GM19193 (cell line): ENCODE results near the gene HOXB7.

Source experiments
- POLR2A ChIP-seq: IDR thresholded peaks from 4 replicates; pipeline ENCODE4 v1.6.1; 2011; ENCODE audit not compliant: insufficient read depth, insufficient read length; ENCODE audit errors: extremely low read depth

The HOXB7 gene

GRCh38 chr17:48612456-48612853 is 1.6 kb upstream of the HOXB7 start:
- no peak for TF ChIP-seq POLR2A

- TF ChIP-seq POLR2A, result no peak
These were observed 1.1 kb upstream of the HOXB7 start for GRCh38 chr17:48611681-48612455.

- TF ChIP-seq POLR2A, result no peak
These were observed 396 bp upstream of the HOXB7 start for GRCh38 chr17:48611213-48611612.

GRCh38 chr17:48609759-48610281 is 997 bp downstream of the HOXB7 start:
- no peak for TF ChIP-seq POLR2A

- TF ChIP-seq POLR2A, result no peak
These were observed 1.8 kb downstream of the HOXB7 start for GRCh38 chr17:48609033-48609432.

DNA sequence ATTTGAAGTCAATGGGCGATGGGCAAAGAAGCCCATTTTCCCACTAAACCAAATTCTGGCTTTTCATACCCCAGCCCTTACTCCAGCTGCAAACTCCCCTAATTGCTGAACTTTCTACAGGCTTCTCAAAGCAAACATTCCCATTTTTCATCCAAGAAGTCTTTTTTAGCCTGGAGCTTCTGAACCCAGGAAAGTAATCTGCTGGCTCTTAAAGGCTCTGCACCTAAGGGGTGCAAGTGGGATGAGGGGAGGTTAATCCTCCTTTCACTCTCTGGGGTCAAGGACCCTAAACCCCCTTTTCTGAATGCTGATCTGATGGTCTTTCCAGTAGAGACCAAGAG is 2.4 kb downstream of the HOXB7 start:
- no peak for TF ChIP-seq POLR2A

DNA sequence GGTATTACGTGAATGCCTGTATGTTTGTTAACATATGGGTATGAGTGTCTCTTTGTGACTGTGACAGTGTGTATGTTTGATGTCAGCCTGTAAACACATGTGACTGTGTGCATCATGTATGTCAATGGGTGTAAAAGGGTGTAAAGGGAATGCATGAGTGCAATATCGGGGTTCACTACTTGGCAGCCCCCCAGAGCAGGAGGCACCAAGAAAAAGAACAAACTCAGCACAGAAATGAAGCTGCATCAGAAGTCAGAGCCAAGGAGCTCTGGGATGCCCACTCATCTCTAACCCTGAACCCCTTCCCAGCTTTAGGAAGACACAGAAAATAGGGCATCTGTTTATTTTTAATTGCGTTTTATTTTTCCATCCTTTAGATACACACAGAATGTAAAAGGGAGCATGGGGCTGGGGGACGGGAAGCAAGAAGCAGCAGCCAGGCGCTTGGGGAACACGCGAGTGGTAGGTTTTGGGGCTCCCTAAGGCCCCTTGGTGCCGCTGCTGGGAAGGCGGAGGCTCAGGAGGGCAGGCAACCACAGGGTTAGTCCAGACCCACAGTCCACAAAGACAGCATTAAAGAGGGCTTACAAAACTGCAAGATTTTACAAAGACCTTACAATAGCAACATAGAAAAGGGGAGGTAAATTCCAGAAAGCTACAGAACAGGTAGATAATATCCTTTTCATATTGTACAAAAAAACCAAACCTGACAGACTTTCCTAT is 3.8 kb downstream of the HOXB7 start:
- TF ChIP-seq POLR2A, result no peak

- no peak for TF ChIP-seq POLR2A
These were observed 4.6 kb downstream of the HOXB7 start for GRCh38 chr17:48605991-48606891.

GRCh38 chr17:48605409-48605919 is 5.4 kb downstream of the HOXB7 start:
- no peak for TF ChIP-seq POLR2A

DNA sequence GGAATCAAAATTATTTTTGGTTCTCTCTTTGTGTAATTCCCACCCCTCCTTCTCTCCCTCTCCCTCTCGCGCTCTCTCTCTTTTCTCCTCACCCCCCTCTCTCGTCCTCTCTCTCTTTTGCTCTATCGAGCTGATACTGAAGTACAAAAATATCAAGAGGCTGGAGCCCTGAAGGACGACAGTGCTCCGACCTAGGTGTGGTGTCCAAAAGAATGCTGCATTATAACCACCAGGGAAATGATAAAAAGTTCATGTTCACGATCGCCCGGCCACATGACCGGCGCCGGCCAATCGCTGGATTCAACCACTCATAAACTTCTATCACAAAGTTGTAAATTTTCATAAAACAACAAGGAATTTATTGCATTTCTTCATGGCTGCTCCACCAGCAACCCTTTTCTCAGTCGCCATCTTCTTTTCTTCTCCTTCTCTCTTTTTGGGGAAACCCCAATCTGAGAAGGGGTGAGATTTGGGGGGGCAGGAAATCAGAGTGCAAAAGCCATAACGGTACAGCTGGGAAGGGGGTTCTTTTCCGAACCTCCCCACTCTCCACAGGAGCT is 6.0 kb downstream of the HOXB7 start, which contains the start of gene HOXB6:
TSS of gene HOXB6 (minus strand) at position 217 of the 560 bp plus-strand sequence. CDS start 6,836 bp downstream, outside the sequence.
- TF ChIP-seq POLR2A, result no peak

DNA sequence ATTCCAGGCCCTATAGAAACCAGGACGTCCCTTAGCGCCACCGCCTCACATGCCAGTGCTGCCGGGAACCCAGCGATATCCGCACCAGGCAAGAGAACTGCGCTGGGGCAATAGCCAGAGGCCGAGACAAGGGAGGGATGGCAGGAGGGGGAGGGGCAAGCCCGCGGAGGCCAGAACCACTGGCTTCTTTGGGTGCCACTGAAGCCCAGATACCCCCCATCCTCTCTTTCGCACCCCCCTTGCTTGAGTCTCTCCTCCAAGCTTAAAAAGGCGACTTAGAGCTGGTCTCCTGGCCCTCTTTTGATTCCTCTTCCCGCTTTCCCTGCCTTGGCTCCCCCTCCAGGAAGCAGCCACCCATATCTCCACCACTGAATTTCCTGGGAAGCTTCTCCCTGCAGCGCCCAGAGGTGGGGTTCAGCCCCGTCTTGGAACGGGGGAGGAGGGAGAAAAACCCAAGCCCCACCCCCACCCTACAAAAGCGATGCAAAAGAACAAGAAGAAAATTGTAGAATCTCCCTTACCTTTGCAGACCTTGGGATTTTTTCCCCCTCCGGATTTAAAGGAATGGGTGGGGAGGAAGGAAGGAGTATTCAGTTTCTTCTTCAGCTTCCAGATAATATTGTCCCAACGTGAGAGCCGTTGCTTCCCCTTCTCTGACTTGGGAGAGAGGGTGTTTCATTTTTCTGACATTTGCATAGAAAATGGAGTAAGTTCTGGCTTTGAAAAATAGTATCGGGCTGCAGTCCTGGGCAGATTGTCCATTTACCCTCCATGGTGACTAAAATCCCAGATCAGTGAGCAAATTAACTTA is 6.7 kb downstream of the HOXB7 start:
- no peak for TF ChIP-seq POLR2A

DNA sequence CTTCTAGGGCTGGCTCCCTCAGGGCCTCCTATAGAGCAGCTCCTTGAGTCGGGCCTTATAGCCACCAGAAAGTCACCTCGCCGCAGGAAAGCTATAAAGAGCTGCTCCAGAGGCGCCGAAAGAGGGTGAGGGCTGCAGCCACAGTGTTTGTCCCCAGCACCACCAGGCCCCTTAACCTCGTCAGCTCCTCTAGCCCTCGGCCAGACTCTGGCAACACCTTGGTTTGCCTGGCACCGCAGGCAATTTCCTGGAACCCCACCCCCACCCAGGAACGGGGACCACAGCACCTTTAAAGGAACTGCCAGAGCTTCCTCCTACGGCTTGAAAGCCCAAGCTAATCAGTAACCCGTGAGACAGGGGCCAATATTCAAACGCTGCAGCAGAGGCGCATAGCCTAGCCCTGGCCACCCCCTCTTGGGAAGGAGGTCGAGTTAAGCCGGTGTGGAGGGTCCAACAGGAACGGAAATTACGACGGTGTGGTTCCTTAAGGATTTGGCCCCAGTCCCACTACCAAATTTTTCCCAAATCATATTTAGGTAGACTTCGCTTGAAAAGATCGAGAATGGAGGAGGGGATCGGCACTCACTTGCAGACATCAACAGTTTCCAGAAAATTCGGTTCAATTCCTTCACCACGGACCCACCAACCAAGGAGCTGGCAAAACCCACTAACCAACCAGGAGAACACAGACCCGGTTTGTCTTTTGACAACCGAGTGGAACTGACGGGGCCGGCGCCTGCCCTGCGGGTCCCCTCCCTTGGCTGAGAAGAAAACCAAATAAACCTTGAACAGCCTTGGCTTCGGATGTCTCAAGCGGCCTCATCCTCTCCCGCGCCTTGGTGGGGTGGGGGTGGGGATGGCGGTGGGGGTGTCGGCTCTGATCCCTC is 9.0 kb downstream of the HOXB7 start:
- TF ChIP-seq POLR2A, result no peak

GRCh38 chr17:48601207-48601538 is 9.6 kb downstream of the HOXB7 start:
- no peak for TF ChIP-seq POLR2A
